GM19035 (cell line): ENCODE measurements around the gene PDP2.
"Not testable (repeated sequence)": the region's sequence is repeated elsewhere in the genome, so short reads cannot be mapped to it uniquely, and the experiment has no call there.

Source experiments
- ATAC-seq: cut with Tn5 transposase; IDR thresholded peaks from one replicate; pipeline ENCODE4 v1.9.1; 2021; ENCODE audit not compliant: unreplicated experiment

PDP2 gene

DNA sequence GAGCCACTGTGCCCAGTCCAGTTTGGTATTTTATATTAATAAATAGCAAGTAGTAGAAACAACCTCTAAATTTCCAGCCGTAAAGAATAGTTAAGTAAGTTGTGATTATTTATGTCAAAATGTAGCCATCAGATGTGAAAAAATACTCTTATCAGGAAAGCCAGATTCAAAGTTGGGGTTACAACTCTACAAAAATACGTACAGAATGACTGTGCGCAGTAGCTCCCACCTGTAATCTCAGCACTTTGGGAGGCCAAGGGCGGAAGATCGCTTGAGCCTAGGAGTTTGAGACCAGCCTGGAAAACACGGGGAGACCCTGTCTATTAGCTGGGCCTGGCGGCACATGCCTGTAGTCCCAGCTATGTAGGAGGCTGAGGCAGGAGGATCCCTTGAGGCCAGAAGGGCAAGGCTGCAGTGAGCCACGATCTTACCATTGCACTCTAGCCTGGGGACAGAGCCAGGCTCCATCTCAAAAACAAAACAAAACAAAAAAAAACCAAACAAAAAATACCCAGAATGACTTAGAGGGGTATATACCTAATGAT lies 1.7 kb downstream of the PDP2 start:
- ATAC-seq, result no peak

DNA sequence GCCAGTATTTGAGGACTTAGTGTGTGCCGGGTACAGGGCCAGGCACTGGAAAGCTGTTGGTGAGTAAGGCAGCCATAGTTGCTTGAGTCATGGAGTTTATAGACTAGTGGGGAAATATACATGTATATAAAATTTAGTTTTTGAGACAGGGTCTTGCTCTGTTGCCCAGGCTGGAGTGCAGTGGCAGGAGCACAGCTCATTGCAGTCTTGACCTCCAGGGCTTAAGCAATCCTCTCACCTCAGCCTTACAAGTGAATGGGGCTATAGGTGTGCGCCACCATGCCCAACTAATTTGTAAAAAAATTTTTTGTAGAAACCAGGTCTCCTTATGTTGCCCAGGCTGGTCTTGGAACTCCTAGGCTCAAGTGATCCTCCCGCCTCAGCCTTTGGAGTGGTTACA lies 2.4 kb downstream of the PDP2 start:
- no peak for ATAC-seq

DNA sequence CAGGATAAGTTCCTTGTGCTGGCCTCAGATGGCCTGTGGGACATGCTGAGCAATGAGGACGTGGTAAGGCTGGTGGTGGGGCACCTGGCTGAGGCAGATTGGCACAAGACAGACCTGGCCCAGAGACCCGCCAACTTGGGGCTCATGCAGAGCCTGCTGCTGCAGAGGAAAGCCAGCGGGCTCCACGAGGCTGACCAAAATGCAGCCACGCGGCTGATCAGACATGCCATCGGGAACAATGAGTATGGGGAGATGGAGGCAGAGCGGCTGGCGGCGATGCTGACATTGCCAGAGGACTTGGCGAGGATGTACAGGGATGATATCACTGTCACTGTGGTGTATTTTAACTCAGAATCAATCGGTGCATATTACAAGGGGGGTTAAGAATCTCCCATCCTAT lies 5.2 kb downstream of the PDP2 start:
- no peak for ATAC-seq

DNA sequence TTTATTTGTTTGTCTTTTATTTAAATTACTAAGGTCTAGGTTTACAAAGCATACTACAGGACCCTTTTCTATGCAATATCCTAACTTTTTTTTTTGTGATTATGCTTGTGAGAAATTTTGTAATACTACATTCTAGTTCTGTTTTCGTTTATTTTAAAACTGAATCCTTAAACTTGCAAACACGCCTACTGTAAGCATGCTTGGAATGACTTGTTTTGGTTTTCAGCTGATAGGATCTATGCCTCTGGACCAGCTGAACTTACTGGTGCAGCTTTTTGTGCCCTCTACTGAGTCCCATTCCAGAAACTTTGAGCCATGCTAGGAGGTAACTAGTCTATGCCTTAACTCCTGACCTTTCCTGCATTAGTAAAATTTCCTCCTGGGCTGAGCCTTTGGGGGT lies 6.0 kb downstream of the PDP2 start:
- no peak for ATAC-seq

DNA sequence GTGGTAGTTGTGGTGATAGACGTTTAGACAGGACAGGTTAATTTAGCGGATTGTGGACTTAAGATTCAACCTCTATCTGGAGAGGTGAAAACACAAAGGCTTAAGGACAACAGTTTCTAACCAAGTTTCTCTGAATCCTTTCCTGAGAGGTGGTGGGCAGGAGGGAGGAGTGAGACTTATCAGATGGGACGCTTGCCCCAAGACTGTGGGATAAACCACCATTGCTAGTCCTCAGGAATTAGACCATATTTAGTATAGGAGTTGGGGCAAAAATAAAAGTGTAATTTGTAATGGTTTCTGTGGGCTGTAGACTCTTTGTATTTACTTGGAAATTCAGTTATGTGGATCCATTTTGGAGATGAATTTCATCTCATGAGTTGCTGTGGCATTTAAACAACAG lies 6.6 kb downstream of the PDP2 start:
- no peak for ATAC-seq

DNA sequence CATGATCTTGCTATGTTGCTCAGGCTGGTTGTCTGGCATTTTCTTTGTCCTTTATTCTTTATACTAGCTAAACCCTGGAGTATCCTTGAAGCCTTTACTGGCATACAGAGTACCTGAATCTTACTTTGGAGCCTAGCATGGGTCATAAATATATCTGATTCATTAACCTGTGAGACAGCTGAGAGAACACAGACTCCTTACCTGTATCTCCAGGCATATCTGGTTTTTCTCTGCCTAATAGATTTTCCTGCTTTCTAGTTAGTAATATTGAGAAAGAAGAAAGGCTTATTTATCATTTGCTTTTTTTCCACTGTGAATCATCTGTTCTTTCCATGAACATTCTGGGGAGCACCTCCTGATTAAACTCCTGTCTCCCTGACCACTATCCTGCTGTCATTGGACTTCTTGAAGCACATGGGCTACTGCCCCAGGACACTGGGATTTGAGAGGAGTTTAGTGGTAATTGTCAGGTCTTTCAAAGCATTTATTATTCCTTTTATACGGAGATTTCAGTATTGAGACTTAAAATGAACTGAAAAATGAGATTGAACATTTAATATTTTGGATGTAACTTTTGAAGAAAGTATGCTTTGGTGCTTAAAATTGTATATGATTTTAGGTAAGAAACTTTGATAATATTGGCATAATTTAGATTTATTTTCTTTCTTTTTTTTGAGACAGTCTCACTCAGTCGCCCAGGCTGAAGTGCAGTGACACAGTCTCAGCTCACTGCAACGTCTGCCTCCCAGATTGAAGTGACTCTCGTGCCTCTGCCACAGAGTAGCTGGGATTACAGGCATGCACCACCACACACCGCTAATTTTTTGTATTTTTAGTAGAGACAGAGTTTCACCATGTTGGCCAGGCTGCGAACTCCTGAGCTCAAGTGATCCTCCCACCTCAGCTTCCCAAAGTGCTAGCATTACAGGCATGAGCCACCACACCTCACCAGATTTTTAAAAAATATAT lies 8.6 kb downstream of the PDP2 start:
- no peak for ATAC-seq

DNA sequence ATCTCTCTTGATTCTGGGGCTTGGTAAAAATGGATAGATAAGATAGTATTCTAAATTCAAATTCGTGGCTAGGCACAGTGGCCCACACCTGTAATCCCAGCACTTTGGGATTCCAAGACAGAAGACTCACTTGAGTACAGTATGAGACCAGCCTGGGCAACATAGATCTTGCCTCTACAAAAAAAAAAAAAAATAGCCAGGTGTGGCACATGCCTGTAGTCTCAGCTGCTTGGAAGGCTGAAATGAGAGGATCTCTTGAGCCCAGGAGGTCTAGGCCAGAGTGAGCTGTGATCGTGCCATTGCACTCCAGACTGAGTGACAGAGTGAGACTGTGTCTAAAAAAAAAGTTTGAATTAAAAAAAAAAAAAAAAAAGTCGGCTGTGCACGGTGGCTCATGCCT lies 9.3 kb downstream of the PDP2 start:
- ATAC-seq, result no peak

DNA sequence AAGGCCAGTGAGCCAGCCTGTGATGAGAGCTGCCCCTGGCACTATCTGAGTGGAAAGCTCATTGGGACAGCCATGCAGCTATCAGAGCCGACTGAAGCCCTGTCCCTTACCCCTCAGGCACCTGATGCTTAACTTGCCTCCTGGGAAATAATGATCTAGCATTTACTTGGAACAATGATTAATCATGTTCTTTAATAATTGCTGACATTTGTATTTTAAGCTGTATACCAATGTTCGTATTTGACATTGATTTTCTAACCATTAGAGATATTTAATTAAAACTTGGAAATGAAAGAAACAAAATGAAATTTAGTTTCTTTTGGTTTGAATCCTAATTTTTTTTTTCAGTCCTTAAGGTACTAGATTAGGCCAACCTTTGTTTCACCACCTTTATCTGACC lies 10.5 kb downstream of the PDP2 start:
- no peak for ATAC-seq

DNA sequence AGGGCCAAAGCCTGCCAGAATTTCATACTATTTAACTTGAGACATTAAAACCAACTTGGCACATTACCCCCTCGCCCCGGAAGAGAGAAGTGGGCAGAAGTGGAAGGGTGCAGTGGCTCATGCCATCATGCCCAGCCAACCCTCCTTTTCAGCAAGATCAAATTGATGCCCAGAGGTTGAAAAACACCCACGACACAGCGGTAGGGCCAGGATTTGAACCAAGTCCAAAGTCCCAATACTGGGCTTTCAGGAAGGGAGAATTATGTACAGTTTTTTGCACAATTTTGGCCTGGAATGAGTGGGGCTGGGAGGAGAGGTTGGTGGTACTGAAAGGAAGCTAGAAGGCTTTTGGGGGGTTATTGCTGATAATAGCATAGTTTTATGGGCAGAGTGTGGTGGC lies 11.0 kb downstream of the PDP2 start:
- no peak for ATAC-seq

DNA sequence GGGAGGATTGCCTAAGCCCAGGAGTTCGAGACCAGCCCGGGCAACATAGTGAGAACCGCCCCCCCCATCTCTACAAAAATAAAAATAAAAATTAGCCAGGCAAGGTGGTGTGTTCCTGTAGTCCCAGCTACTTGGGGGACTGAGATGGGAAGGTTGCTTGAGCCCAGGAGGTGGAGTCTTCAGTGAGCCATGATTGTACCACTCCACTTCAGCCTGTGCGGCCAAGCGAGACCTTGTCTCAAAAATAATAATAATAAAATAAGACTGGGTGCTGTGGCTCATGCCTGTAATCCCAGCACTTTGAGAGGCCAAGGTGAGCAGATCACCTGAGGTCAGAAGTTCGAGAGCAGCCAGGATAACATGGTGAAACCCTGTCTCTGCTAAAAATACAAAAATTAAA lies 11.5 kb downstream of the PDP2 start:
- no peak for ATAC-seq

DNA sequence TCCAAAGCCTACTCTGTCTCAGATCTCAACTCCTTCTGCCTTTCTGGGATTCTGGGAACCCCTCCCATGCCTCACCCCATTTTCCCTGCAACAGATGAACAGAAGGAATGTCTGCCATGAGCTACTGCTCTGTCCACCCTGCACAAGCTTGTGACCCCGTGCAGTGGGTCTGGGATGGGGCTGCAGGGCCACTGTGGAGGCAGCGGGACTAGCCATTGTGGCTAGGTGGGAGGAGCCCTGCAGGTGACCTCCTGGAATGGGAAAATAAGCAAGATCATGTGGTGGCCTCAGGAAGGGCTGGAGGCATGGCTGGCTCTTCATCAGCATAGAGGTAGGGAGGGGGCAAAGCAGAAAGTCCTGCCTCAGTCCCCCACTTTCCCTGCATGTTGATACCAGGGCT lies 13.7 kb downstream of the PDP2 start:
- no peak for ATAC-seq

DNA sequence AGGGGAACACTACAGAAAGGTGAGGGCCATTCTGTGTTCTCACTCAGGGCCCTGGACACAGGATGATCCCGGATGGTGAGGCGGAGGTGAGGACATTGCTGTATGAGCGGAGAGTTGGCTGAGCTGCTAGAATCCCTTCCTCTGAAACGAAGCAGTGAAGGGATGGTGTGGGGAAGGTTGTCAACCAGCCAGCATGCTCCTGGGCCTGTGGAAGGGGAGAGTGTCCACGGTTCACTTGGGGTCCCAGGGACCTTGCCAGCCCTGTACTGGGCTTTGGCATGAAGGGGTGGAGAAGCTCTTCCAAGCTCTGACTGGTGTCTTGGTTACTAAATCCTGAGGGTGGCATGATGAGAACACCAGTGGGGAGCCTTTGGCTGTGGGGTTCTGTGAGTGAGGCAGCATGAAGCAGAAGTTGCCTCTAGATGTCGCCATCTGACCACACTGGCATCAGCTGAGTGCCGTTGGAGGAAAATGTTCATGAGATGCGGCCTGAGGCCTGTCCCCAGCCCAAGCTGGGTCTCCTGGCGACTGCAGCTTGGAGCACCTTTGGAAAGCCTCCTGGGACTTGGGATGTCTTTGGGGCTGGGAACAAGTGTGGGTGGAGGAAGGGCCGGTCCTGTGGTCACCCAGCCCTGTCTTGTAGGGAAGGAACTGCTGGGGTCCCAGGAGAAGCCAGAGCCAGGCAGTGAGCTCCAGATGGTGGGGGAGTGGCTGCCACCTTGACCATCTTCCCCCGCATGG lies 14.8 kb downstream of the PDP2 start:
- ATAC-seq, result no peak

DNA sequence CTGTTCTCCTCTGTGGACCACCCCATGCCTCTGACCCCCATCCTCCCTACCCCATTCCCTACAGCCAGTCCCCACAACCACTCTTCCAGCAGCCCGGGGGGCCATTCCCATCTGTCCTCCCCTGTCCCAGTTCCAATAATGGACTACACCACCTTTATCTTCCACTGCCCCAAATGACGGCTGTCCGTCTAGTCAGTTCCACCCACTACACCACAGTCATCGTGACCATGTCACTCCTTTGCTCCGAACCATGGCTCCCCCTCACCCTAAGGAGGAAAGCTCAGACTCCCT lies 15.3 kb downstream of the PDP2 start:
- ATAC-seq, result no peak

DNA sequence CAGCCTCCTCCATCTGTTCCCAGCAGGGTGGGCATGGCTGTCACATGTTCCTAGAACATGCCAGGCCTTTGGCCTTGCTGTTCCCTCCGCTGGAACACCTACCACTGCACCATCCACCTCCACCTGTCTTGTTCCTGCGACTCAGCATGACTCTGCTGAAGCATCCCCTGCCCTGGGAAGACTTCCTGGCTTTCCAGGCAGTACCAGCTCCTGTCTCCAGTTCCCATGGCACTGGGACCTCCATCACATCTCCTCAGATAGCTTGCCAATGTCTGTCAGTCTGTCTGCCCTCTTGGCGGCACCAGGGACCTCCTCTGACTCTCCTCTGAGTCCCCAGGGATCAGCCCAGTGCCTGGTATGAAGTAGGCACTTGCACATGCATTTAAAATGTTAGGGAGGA lies 15.7 kb downstream of the PDP2 start:
- ATAC-seq, result no peak

DNA sequence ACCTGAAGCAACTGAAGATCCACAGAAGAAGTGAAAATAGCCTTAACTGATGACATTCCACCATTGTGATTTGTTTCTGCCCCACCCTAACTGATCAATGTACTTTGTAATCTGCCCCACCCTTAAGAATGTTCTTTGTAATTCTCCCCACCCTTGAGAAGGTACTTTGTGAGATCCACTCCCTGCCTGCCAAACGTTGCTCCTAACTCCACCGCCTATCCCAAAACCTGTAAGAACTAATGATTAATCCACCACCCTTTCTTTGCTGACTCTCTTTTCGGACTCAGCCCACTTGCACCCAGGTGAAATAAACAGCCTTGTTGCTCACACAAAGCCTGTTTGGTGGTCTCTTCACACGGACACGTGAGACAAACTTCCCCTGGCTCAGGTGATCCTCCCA lies 16.4 kb downstream of the PDP2 start:
- not testable (repeated sequence) for ATAC-seq

DNA sequence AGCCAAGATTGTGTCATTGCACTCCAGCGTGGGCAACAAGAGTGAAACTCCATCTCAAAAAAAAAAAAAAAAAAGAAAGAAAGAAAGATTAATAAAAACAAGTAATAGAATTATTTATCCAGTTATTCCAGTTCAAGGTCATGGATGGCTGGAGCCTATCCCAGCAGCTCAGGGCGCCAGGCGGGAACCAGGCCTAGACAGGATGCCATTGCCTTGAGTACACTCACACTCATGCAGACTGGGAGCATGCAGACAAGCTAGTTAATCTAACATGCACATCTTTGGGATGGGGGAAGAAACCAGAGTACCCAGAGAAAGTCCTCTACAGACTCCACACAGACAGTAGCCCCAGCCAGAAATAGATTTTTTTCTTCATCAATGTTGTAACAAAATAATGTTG lies 17.9 kb downstream of the PDP2 start:
- ATAC-seq, result no peak

DNA sequence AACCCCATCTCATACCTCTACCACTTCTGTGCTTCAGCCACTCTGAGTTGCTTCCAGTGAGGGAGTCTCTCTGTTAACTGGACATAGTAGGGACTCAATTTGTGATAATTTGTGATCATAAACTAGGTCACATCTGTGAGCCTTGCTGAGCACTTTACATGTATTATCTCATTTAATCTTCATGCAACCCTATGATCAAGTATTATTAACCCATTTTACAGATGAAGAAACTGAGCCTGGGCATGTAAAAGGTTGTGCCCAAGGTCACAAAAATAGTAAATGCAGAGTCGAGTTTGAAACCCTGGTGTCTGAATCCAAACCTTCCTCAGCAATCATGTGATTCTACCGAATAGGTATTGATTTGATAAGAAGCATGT lies 18.6 kb downstream of the PDP2 start:
- no peak for ATAC-seq

DNA sequence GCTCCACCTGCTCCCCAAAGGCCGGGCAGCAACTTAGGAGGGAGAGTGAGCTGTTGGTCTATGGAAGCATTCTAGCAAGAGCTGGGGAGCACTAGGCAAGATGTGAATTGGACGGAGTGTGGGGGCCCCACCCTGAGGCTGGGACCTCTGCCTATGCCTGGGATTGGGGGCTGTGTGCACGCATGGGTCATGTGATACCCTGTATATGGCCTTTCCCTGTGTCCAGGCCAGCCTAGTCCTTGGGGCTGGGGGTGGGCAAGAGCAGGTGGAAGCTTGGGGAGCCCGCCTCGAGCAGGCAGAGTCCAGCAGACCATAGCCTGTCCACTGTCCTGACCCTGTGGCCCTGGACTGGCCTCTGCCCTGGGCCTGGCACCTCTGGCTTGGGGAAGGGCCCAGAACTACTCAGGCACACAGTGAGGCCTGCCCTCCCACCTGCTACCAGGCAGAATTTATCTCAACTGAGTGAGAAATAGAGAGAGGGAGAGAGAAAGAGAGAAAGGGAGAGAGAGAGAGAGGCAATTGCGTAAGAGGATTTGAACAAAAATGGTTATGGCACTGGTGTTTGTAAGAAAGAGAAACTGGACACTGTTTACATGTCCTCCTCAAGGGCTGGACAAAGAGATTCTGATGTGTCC lies 19.1 kb downstream of the PDP2 start:
- no peak for ATAC-seq

DNA sequence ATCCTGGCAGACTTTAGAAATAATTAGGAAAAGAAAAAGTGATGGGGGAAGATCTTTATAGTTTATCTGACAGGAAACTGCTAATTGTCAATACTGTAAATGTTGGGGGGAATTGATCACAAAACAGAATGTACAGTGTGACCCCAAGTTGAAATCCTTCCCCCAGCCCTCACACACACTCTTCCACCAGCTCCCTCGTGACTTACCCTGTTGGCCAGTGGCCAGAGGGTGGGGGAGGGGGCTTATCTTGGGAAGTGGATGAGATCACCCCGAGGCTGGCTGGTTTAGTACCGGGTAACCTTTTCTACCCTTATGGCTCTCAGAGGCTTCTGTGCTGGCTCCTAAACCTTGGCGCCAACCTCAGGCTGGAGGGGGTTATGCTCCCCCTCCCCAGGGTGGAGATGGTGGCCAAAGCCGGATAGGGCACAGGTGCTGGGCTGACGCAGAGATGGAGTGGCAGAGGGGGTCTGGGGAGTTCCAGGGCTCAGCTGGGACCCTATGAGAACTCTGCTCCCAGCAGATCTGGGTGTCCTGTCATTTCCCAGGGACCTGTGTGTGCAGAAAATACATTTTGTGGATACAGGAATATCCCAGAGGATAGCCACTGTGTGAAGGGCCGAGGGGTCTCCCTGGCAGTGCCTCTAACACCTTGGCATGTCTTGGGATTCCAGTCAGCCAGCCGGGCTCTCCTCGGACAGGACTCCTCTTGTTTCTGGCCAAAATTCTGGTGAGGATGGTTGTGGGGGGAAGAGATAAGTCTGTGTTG lies 19.8 kb downstream of the PDP2 start:
- ATAC-seq, result no peak

DNA sequence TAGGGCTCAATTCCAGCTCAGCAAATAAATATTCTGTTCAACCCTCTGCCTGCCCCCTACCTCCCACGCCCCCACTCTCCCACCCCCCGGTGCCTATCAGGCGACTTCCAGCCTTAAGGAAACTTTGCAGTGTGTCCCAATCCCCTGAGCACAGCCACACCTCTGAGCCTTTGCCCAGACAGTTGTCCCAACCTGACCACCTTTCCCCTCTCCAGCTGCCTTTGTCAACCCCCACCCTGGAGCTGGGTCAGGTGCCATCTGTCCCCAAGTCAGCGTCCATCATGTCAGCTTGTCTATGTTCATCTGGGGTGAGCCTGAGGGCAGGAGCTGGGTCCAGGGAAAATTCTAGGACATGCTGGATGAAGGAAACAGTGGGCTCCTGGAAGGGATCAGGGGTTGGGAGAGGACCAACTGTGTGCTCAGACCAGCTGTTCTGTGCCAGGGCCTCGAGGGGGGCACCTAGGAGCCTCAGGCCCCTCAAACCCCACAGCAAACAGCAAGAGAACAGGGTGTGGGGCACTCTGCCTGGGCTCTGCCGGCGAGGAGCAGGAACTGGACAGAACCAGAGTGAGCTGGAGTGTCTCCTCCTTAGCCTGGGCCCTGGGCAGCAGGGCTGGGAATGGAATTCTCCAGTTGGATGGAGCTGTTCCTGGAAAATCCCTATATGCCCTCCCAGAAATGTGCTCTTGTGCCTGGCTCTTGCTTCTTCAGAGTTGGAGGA lies 20.6 kb downstream of the PDP2 start:
- no peak for ATAC-seq
